Colonic mucosa (tissue), 4 donors: ENCODE data around the gene SLC25A41. TPM values are rescaled to one million over a fixed set of nuclear protein-coding genes. Genes with fewer than 3 reads are reported as not detected.

Experiments
- DNase-seq: peaks from one replicate; pipeline ENCODE4 v3.0.0-alpha.2; 2020
- H3K27ac ChIP-seq: fragments of 200-600 bp; one replicate; pipeline ENCODE4 v1.8.0; 2021
- H3K27me3 ChIP-seq: fragments of 200-600 bp; one replicate; pipeline ENCODE4 v1.8.0; 2021
- H3K36me3 ChIP-seq: fragments of 200-600 bp; one replicate; pipeline ENCODE4 v1.8.0; 2021
- H3K4me1 ChIP-seq: fragments of 200-600 bp; one replicate; pipeline ENCODE4 v1.8.0; 2021; ENCODE audit warnings: mild to moderate bottlenecking
- H3K4me3 ChIP-seq: fragments of 200-600 bp; one replicate; pipeline ENCODE4 v1.8.0; 2021
- H3K9ac ChIP-seq, 2 donors: one replicate each; pipeline ENCODE4 v1.7.0; 2013; ENCODE audit warnings: control low read depth in 2 of 2, low read depth in 2 of 2, low read length in 2 of 2
- H3K9me3 ChIP-seq: fragments of 200-600 bp; one replicate; pipeline ENCODE4 v1.8.0; 2021
- CTCF ChIP-seq: fragments of 200-600 bp; IDR thresholded peaks from one replicate; pipeline ENCODE4 v1.8.0; 2022; ENCODE audit warnings: antibody characterized with exemption, mild to moderate bottlenecking
- intact Hi-C: fragments of 100-400 bp; cut with DNase I; formaldehyde crosslinking; loops from one replicate; pipeline ENCODE4 v1.14.1; 2022
- total RNA-seq, 2 donors: library from RNA; stranded (reverse); fragmentation: NEBNext Ultra II Directional in 1 of 2; extraction: Animal tissue kit (Norgen Biotek cat#: 25700) in 1 of 2; gene quantifications; one replicate each; pipeline ENCODE4 v1.2.1, GENCODE V29; 2021
- donor health status: healthy.
- donor health status: DM: no; HTN: no; CAD: no.
- donor health status: DM: no; HTN: no; CAD: no.

Gene SLC25A41
- total RNA-seq, 2 donors from 2014 or later = 1.8 TPM; not detected in 1

GRCh38 chr19:6446452-6446851 is 12.9 kb upstream of the SLC25A41 start:
- no peak for DNase-seq
- H3K36me3 ChIP-seq = no peaks in the 10 kb centered on the region
- no peak overlapping the region for H3K4me3 ChIP-seq
- intact Hi-C loops = no loop called here
- no peak overlapping the region for H3K9ac ChIP-seq
- no peaks in the 10 kb centered on the region for H3K27me3 ChIP-seq
- H3K9me3 ChIP-seq = no peaks in the 10 kb centered on the region
- H3K4me1 ChIP-seq = no peaks in the 10 kb centered on the region
- H3K27ac ChIP-seq = no peak overlapping the region
- TF ChIP-seq CTCF = no peak

GRCh38 chr19:6443986-6444385 is 10.4 kb upstream of the SLC25A41 start:
- Histone ChIP-seq H3K9me3 (no peaks in the 10 kb centered on the region), H3K4me1 (no peaks in the 10 kb centered on the region), H3K9ac (no peak overlapping the region), H3K36me3 (no peaks in the 10 kb centered on the region), H3K4me3 (no peak overlapping the region), H3K27me3 (no peaks in the 10 kb centered on the region), H3K27ac (no peak overlapping the region)
- TF ChIP-seq CTCF = no peak
- intact Hi-C loops = no loop called here
- DNase-seq = no peak

GRCh38 chr19:6442087-6442688 is 8.6 kb upstream of the SLC25A41 start:
- H3K27me3 ChIP-seq = no peaks in the 10 kb centered on the region
- no peak overlapping the region for H3K9ac ChIP-seq
- no peaks in the 10 kb centered on the region for H3K9me3 ChIP-seq
- no peak for DNase-seq
- H3K4me3 ChIP-seq = no peak overlapping the region
- H3K27ac ChIP-seq = no peak overlapping the region
- TF ChIP-seq CTCF = no peak
- H3K4me1 ChIP-seq = no peaks in the 10 kb centered on the region
- intact Hi-C loops = no loop called here
- H3K36me3 ChIP-seq = no peaks in the 10 kb centered on the region

- TF ChIP-seq CTCF = no peak
- intact Hi-C loops = no loop called here
- Histone ChIP-seq H3K4me1 (no peaks in the 10 kb centered on the region), H3K27me3 (no peaks in the 10 kb centered on the region), H3K27ac (no peak overlapping the region), H3K36me3 (no peaks in the 10 kb centered on the region), H3K4me3 (no peak overlapping the region), H3K9ac (no peak overlapping the region), H3K9me3 (no peaks in the 10 kb centered on the region)
- DNase-seq = no peak
These were observed 7.3 kb upstream of the SLC25A41 start for GRCh38 chr19:6440905-6441304.

GRCh38 chr19:6439743-6440142 is 6.2 kb upstream of the SLC25A41 start:
- no peak for TF ChIP-seq CTCF
- intact Hi-C loops = no loop called here

More at GRCh38 chr19:6439743-6440142, 6.2 kb upstream of the SLC25A41 start:
- no peak overlapping the region for H3K27ac ChIP-seq
- H3K9me3 ChIP-seq = no peaks in the 10 kb centered on the region
- no peaks in the 10 kb centered on the region for H3K27me3 ChIP-seq
- H3K4me1 ChIP-seq = no peaks in the 10 kb centered on the region
- H3K4me3 ChIP-seq = no peak overlapping the region
- H3K36me3 ChIP-seq = no peaks in the 10 kb centered on the region
- no peak overlapping the region for H3K9ac ChIP-seq
- no peak for DNase-seq
